A204.1 (cell line): ENCODE data around the gene IL17A.

Source experiments
- FAIRE-seq: peaks from 2 replicates; lab custom pipeline; 2012; peaks lifted over from hg19 to GRCh38; lab: Jason Lieb, UNC

The IL17A gene

DNA sequence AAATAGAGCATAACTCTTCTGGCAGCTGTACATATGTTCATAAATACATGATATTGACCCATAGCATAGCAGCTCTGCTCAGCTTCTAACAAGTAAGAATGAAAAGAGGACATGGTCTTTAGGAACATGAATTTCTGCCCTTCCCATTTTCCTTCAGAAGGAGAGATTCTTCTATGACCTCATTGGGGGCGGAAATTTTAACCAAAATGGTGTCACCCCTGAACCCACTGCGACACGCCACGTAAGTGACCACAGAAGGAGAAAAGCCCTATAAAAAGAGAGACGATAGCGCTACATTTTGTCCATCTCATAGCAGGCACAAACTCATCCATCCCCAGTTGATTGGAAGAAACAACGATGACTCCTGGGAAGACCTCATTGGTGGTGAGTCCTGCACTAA is at the start of gene IL17A:
IL17A (plus strand) TSS at position 301 of the 400 bp plus-strand sequence; CDS start at position 358, 57 bp downstream.
- no peak for FAIRE-seq

DNA sequence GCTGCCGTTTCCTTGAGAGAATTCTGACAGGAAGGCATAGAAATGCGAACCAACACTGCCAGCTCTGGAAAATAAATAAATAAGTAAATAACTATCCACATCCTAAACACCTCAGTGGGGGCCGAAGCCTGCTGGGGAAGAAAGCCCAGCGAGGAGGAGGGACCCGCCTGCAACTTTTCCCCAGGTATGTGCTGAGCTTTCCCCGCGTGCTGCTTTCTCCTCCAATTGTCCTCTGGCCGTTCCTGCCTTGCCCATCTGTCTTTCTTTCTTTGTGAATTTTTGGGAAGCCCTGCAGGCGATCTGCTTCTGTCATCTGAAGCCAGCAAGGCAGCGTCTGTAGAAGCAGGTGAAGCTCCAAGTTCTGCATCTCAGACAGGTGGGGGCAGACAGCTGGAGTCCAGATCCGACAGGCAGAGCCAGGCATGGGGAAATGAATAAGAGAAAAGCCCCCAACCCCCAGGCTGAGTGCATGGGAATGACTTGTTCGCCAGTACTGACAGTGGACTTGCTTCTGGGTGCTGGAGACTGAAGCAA is 49.2 kb upstream of the IL17A start:
- no peak for FAIRE-seq

DNA sequence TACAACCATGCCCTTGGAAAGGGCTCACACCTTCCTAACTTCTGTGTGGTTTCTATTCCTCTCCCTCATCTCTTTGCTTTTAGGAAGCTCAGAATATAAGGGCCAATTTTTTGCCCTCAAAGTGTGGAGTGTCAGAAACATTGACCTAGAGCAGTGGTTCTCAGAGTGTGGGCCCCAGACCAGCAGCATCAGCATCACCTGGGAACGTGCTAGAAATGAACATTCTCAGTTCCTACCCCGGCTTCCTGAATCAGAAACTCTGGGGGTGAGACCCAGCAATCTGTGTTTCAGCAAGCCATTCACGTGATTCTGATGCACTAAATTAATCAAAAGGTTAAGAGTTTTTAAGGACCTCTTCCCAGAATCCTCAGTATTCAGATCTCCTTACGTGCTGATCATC is 47.9 kb upstream of the IL17A start:
- FAIRE-seq = no peak

DNA sequence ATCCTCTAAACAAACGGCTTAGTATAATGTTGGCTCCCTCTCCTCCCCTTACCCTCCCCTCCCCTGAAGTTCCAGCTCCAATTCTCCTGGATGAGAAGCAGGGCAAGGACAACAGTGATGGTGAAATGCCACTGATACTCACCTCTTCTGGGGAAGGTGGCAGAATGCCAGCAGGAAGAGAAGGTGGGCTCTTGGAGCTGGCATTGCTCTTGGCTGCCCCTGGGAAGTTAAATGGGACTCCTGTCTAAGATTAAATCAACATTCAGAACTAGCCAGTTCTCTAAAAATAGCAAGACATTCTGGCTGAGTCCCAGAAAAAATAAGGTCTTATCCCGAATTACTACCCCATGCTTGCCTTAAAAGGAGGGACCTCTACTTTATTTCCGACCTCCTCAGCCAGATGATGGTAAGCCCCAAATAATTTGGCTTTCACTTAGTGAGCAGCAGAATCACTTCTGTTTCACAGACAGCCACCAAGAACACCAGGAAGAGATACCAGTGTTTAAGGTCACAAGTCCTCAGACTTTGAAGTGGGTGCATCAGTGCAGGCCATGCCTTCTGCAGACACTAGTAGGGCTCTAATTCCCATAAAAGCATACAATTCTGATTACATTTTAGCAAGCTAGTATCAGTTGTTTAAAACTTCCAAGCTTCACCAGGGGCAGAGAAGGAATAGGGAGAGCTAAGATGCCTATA is 46.0 kb upstream of the IL17A start:
- no peak for FAIRE-seq

DNA sequence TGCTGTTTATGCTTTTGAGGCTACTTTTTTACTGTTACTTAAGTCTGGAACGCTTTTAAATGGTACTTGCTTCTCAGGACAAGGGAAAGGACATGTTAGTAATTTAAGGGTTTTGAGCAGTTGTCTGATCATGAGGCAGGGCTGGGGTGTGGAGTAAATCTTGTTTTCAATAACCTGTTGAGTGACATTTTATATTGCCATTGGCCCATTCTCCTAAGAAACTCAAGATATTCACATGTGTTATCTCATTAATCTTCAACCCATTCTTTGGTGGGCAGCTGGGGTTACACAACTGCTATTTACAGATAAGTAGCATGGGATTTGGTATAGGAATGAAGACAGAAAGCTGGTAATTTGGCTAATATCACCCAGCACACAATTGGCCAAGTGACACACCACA is 44.6 kb upstream of the IL17A start:
- FAIRE-seq = no peak

DNA sequence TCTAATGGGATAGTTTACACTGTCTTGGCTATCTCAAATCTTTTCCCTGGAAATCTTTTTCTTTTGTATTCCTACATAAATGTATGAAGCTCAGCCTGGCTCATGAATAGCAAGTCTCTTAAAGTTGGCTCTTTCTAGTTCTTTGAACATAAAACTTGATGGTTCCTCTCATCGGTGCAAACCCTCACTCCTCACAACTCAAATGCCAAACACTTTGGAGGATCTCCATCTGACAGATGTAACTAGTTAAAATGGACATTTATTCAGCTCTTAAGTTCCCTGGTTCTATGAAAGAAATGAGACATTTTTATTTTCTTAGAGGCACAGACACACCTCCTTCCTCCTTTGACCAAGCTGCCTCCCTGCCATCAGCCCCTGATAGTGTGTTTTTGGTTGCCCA is 43.6 kb upstream of the IL17A start:
- no peak for FAIRE-seq

DNA sequence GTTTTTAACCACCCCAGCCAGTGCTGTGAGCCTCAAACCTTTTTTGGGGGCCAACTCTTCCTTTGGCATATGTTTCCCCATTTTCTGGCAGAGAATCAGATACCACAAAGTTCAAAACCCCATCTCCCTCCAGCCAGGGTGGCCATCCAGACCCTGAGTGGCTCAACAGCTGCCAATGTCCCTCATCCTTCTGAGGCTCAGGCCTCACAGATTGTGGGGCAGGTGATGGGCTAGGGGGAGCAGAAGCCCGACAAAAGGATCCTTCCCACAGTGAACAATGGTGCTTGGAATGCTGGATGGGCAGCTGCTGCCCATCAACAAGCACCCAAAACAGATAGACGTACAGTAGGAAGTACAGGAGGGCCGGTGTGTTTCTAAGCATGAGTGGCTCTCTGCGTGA is 42.6 kb upstream of the IL17A start:
- no peak for FAIRE-seq

DNA sequence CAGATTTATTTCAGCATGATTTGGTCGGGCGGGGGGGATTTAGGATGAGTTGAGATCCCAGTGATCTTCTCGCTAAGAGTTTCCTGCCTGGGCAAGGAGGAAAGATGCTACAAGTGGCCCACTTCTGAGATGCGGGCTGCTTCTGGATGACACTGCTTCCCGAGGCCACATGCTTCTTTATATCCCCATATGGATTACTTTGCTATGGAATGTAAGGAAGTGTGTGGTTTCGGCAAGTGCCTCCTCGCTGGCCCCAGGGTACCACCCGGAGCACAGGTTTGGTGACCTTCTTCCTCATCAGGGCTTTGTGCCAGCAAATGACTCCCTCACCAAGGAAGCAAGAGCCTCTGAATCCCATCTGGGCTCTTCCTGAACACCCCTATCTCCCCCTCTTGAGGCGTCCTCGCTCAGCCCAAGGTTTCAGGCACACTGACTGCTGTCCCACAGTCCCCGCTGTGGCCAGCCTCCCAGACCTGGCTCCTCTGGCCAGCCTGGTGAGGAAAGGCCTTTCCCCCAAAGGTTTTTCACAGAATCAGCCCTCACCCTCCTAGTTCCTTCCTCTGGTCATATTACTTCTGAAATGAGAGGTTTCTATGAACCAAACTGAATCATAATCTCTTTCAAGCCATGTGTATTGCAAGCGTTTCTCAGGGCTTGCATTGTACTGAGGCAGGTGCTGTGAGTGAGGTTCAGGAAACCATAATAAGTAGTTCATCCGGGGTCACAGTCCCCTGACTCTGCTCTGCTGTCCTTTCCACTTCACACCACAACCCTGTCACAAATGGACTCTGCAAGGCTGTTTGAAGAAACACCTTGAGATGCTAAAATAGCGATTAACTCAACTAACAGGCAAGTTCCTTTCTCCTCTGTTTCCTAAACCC is 41.7 kb upstream of the IL17A start:
- no peak for FAIRE-seq

DNA sequence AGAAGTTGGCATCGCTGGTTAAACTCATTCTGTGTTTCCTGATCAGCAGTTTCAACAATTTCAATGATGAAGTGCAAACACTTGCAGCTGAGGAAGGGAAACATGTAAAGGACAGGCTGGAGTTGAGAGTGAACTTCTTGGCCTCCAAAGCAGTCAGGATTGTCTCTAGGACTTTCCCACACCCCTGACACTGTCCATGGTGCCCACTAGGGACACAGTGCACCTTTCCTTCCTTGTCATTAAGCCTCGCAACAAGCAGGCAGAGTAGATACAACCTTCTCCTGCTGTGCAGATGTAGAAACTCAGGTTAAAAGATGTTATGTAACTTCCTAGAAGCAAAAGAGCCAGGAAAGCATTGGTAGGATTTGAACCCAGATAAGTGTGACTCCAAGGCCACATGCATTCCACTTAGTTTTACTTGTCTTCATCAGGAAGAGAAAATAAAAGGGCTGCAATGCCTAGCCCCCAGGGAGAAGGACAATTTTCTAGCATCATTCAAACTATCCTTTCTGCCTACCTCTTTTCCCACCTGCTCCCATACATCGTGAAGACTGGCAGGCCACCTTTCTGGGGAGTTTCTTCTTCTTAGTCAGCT is 39.2 kb upstream of the IL17A start:
- FAIRE-seq = no peak

DNA sequence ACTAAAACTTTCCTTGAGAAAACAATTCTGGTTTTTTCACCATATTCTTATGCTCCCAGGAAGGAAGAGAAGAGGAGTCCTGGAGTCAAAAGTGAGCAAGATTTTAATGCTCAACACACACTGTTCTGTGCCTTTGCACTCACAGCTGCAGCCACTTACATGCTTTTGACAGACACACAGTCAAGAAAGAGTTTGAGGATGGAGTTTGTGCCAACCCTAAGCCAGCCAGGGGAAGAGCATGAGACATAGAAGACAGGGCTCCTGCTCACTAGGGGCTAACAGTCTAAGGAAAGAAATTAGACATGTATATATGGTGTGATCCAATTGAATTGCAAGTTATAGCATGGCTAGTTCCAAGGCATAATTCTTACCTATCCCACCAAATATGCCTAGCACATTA is 37.1 kb upstream of the IL17A start:
- no peak for FAIRE-seq

DNA sequence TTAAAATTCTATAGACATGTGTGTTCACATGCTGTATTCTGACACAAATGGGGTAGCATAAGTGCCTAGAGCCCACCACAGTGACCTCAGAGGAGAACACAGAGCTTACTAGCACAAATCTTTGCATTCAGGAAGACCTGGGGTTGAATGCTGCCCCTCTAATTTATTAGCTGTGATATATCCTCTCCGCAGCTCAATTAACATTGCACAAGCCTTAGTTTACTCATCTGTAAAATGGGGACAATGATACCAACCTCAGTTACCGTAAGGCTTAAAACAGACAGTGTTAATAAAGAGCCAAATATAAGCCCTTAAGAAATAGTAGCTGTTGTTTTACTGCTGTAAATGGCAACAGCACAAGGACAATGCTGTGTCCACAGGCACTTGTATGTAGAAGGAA is 36.2 kb upstream of the IL17A start:
- no peak for FAIRE-seq

DNA sequence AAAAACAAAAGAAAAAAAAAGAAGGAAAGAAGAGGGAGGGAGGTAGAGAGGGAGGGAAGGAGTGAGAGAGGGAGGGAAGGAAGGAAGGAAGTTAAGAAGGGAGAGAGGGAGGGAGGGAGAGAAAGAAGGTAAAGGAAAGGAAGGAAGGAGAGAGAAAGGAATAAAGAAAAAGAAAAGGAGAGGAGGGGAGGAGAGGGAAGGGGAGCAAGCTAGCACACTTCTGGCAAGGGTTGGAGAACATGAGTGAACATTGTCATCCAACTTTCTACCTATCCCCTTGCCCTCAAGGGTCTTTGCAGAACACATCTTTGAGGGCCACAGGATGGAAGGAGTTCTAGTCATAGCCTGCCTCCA is 34.1 kb upstream of the IL17A start:
- no peak for FAIRE-seq

DNA sequence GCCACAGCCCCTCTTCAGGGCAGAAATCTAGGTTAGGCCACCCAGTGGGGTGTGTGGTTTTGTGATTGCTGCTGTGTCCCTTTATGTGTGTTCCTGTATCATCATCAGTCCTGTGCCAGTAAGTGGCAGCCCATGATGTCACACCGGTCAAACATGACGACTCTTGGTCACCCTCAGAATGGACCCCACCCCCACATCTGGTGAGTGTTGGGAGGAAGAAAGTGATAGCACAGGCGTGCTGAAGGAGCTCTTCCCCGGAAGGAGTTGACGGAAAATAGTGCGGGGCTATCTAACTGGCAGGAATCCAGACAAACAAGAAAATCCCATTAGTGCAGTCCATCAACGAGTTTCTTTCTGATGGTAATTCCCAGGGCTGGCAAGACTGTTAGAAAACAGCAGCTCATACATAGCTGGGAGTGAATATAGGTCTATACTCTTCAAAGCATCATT is 33.4 kb upstream of the IL17A start:
- FAIRE-seq = no peak

DNA sequence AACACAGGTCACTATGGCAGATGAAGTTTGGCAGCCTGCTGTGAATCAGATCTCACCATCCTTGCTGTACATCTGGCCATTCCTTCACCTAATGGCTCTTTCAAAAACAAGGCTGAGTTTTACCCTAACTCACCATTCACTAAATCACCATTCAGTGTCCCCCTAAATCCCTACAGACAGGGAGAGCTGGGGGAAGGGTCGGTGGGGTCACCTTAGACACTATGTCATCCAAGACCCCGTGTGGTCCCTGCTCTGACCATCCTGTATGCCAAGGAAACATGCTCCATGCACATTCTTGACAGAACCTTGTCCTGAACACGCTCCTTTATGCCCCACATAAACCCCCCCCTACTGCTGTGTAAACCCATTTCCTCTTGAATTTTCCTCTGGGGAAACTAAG is 31.8 kb upstream of the IL17A start:
- FAIRE-seq = no peak

DNA sequence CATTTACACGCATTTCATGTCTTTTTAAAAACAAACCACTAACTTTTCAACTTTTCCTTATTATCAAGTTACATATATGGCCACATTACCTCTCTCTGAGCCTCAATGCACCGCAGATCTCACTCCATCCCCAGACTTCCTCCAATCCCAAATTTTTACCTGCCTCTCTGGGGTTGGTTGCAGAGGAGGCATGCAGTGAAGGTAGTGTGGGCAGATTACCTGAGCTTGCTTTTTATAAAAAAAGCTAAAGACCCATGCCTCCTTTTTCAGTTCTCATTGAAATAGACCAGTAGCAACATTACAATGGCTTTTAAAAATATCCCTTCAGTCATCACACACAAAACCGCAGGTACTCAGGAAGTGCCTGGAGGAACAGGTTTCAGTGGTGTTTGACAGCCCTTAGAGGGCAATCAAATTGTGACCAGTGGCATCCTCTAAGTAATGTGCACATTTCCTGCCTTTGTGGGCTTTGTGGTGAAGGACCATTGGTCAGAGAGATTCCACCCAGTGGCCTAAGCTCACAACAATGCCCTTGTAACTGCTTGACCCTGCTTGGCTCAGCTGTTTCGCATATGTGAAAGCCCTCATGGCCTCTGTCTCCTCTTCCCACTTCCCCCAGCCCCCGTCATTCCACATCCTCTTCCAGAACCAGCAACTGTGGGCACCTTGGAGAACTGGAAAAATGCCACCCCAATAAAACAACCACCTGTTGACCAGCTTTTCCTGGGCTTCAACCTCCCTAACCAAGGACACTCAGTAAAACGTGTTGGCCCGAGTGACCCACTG is 30.2 kb upstream of the IL17A start:
- no peak for FAIRE-seq

DNA sequence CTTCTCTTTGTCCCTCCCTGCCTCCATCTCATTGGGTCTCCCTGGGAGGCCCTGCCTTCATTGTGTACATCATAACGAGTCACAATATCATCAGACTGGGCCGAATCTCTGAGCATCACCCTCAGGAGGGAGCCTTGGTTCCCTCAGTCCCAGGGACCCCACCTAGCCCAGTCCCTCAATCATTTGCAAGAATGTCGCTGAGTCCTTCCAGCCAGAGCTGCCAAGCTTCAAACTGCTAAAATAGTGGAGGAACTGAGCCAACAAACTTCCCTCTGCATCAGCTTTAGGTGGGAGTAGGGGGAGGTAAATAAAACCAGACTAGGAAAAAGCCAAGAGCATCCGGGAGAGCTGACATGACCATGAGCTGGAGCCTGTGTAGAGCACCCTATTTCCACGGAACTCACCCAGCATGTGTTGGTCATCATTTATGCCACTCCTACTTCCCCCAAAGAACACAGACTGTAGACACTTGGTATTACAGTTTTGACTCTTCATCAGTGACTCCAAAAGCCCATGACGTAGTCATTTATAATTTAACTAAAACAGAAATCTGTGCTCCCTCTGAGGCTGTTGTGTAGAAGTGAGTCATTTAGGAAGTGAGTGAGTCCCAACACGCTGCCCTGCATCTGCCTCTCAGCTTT is 28.8 kb upstream of the IL17A start:
- FAIRE-seq = no peak

DNA sequence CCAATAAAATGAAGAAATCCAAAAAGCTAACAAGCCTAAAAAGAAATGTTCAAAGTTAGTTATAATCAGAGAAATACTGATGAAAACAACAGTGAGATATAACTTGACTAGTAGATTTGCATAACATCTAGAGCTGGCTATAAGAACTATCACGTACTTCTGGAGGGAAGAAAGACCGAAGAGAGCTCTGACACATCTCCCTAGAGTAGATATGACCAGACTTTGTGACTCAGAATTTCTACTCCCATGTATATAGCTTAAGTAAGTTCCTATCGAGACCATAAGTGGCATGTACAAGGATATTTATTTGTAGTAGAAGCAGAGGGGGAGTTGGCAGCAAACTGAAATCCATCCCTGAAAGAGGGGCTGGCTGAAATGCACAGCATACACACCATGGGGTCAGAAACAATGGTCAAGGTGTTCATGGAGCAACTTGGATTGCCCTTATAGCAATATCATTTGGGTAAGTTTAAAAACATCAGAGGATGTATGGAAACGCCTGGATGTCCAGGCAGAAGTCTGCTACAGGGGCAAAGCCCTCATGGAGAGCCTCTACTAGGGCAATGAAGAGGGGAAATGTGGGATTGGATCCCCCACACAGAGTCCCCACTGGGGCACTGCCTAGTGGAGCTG is 25.6 kb upstream of the IL17A start:
- no peak for FAIRE-seq

DNA sequence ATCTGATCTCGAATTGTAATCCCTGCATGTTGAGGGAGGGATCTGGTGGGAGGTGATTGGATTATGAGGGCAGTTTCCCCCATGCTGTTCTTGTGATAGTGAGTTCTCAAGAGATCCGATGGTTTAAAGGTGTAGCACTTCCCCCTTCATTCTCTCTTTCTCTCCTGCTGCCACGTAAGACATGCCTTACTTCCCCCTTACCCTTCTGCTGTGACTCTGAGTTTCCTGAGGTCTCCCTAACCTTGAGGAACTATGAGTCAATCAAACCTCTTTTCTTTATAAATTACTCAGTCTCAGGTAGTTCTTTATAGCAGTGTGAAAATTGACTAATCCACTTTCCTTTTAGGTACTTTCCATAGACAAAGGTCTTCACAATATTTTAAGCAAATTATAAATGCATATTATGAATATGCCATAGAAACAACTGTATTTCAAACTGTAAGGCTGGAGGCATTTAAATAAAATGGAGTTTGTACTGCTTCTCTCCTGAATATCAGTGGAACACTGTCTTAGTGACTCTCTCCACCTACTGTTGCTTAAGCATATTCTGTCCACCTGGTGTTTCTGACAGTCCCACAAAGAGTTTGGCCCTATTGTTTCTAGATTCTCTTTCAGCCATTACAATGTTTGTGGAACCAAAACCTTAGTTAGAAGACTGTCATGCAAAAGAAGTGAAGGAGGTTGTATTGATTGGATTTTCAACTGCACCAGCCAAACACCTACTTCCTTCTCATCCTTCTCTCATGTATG is 24.3 kb upstream of the IL17A start:
- no peak for FAIRE-seq

DNA sequence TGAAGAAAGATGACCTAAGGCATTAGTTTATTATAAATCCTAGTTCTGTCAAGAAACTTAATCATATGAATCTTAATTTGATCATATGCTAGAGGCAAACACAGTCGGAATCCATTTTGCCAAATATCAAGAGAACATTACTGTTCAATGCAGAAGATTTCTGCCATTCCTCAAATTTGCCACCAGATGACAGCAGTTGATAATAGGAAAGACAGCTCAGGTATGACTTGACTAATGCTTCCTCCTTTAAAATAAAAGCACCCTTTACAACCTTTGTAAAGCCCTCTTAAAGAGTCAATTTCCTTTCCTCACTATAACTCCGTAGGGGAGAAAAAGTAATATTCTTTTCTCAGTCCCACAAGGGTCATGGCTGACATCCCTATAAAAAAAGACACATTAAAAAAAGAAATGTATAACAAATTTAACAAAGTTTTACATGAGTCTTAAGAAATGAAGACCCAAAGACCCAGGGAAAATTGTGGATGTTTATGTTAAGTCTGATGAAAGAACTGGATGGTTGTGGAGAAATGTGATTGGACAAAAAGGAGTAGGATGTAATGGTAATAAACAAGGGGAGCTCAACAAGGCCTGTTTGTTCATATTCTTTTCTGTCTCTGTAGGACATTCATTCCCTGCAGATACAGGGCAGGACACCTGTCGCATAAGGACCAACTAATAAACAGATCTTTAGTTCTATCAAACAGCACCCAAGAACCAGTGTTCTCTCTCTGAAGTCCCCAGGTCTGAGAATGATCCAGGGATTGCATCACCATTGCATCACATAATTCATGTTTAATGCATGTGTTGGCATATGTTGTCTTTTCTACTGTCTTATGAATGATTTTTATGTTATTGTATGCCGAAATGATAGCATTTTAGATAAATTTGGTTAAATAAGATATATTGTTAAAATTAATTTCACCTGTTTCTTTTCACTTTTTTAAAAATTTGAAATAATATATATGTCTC is 23.0 kb upstream of the IL17A start:
- peak; percentile 88 for FAIRE-seq
